ENCODE results near the gene TMEM235.
"Not testable (repeated sequence)": the region's sequence is repeated elsewhere in the genome, so short reads cannot be mapped to it uniquely, and the experiment has no call there.

Gene TMEM235

DNA sequence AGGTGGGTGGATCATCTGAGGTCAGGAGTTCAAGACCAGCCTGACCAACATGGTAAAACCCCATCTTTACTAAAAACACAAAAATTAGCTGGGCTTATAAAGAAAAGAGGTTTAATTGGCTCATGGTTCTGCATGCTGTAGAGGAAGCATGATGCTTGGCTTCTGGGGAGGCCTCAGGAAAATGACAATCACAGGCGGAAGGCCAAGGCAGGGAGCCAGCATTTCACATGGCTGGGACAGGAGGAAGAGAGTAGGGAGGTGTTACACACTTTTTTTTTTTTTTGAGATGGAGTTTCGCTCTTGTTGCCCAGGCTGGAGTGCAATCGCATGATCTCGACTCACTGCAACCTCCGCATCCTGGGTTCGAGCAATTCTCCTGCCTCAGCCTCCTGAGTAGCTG, 3.6 kb downstream of the TMEM235 start:
- DNase-seq; in situ Hi-C loops (cut with HindIII; ENCODE audit: low pct_ligation_motif_present, low pct_unique_long_range_greater_than_20kb, low sequenced_read_pairs): not testable (repeated sequence)

- DNase-seq = no peak
- in situ Hi-C loops (cut with HindIII; ENCODE audit: low pct_ligation_motif_present, low pct_unique_long_range_greater_than_20kb, low sequenced_read_pairs) = no loop called here
Observed at GRCh38 chr17:78235885-78236284, 4.5 kb downstream of the TMEM235 start.

DNA sequence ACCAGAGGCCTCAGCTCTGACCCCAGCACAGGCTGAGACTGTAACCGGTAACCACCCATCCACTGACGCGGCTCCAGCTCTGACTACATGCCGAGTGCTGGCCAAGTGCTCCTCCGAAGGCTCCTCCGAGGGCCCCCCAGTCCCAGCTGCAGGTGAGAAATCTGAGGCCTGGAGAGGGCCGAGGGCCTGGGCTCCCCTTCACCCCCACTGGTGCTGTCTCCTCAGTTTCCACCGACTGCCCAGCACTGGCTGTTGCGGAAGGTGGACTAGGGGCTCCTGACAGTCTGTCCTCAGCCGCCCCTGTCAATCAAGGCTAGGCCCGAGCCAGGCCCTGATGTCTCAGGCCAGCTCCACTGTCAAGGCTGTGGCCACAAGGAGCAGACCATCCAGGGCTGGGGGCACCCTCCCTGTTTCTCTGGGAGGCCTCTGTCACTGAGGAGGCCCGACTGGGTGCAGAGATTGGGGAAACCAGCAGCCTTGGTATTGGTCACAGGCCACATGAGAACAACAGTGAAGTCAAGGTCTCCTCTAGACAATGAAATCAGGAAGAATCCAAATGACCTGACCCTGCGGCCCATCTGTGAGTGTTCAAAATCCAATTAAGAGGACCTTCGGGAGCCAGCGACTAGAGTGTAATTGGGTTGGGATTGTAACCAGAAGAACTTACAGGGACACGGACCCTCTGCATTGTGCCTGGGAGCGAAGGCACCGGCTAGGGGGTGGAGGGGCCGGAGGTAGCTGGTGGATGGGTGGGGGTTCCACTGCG, 5.1 kb downstream of the TMEM235 start:
- in situ Hi-C loops (cut with HindIII; ENCODE audit: low pct_ligation_motif_present, low pct_unique_long_range_greater_than_20kb, low sequenced_read_pairs) = no loop called here
- DNase-seq = no peak

DNA sequence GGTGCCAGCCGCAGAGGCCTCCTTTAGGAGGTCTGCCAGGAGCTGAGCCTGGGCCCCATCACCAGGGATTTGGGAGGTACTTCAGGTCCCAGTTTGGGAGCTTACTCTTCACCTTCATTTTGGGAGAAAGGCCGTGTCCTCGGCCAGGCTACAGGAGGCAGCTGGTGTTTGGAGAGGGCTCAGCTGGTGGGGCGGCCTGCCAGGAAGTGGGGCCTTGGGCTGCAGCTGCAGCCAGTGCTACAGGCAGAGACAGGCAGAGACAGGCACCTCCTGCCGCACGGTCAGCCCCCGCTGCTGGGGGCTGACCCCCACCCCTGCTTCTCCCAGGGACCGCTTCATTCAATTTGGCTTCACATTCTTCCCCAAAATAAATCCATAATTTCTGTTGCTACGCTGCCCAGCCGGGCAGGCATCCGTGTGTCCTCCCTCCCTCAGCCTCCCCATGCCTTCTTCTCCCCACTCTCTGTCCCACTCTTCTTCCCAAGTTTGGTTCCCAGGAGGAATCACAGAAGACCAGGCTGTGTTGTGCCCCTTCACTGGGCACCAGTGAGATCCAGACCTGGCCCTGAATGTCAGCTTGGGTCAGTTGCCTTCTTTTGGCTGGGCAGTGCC, 6.1 kb downstream of the TMEM235 start:
- DNase-seq = no peak

GRCh38 chr17:78238823-78239488, 7.5 kb downstream of the TMEM235 start:
- in situ Hi-C loops (cut with HindIII; ENCODE audit: low pct_ligation_motif_present, low pct_unique_long_range_greater_than_20kb, low sequenced_read_pairs) = no loop called here
- DNase-seq = no peak

More for the DNA sequence above, 6.1 kb downstream of the TMEM235 start:
- in situ Hi-C loops (cut with HindIII; ENCODE audit: low pct_ligation_motif_present, low pct_unique_long_range_greater_than_20kb, low sequenced_read_pairs) = no loop called here

GRCh38 chr17:78239489-78239931, 8.1 kb downstream of the TMEM235 start:
- DNase-seq = no peak
- in situ Hi-C loops (cut with HindIII; ENCODE audit: low pct_ligation_motif_present, low pct_unique_long_range_greater_than_20kb, low sequenced_read_pairs) = no loop called here

- no peak for DNase-seq
- in situ Hi-C loops (cut with HindIII; ENCODE audit: low pct_ligation_motif_present, low pct_unique_long_range_greater_than_20kb, low sequenced_read_pairs) = no loop called here
Observed at GRCh38 chr17:78240012-78240655, 8.7 kb downstream of the TMEM235 start.

DNA sequence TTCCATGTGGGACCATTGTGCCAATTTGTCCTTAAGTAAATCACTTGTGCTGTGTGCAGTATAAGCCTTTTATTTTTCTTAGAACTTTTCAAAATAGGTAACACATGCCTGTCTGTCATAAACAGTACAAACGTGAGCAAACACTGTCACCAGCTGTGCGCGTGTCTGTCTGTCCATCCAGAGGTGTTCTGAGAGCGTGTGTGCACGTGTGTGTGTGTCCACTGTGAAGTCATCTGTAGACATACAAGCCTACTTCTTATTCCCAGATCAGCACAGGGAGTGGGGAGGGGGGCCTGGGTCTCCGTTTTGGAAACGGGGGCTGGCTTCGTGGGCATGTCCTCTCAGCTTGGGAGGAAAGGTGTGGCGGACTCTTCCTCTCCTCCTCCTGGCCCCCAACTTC, 9.4 kb downstream of the TMEM235 start:
- no peak for DNase-seq
- in situ Hi-C loops (cut with HindIII; ENCODE audit: low pct_ligation_motif_present, low pct_unique_long_range_greater_than_20kb, low sequenced_read_pairs) = no loop called here

DNA sequence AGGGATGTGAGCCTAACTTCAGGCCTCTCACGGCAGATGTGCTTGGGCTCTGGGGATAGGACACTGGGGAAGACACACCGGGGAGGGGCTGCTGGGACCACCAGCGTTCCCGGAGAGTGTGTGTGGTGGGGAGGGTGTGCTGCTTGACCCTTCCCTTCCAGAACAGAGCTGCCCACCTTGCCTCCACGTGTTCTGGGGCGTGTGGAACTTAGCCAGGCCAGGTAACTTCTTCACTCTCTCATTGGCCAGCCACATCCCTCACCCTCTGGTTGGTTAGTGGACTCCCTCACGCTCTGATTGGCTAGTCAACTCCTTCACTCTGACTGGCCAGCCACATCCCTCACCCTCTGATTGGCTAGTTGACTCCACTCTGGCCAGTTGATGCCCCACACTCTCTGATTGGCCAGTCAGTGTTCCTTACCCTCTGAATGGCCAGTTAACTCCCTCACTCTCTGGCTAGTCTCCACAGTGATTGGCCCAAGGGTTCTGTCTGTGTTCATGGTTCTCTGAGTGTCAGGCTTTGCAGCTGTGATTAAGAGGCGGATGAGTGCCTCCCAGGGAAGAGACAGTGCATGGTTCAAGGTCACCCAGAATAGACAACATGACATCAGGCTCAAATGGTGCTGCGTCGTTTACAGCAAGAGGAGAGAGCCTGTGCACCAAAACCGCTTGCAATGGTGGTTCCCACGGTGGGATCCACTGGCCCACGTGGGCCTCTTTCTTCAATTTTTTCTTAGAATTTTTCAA, 10.0 kb downstream of the TMEM235 start:
- DNase-seq = peak; percentile 62
- in situ Hi-C loops (cut with HindIII; ENCODE audit: low pct_ligation_motif_present, low pct_unique_long_range_greater_than_20kb, low sequenced_read_pairs) = no loop called here

DNA sequence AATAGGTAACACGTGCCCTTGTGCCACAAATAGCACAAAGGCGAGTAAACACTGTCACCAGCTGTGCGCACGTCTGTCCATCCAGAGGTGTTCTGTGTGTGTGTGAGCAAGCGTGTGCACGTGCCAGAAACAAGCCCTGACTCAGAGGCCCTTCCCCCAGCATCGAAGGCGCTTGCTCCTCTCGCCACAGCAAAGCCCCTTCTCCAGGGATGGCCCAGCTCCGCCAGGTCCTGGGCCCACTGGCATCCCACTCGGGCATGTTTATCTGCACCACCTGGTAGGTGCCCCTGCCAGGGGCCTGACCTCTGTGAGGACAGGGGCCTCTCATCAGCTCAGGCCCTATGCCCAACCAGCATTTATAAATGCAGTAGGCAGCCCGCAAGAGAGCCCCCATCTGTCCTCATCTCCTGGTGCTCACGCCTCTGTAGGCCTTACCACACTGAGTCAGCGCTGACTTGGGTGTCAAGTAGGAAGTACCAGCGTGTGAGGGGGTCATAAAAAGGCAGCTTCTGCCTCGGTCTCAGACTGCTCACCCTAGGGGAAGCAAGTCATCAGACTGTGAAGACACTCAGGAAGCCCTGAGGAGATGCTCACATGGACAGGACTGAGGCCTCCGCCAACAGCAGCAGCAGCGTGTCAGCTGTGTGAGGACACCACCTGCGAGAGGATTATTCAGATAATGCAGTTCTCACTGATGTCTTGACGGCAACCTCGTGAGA, 10.8 kb downstream of the TMEM235 start:
- no peak for DNase-seq
- in situ Hi-C loops (cut with HindIII; ENCODE audit: low pct_ligation_motif_present, low pct_unique_long_range_greater_than_20kb, low sequenced_read_pairs) = no loop called here

- in situ Hi-C loops (cut with HindIII; ENCODE audit: low pct_ligation_motif_present, low pct_unique_long_range_greater_than_20kb, low sequenced_read_pairs) = no loop called here
- no peak for DNase-seq
Observed at GRCh38 chr17:78247304-78247703, 15.9 kb downstream of the TMEM235 start.

GRCh38 chr17:78248051-78248914, 16.9 kb downstream of the TMEM235 start:
- in situ Hi-C loops (cut with HindIII; ENCODE audit: low pct_ligation_motif_present, low pct_unique_long_range_greater_than_20kb, low sequenced_read_pairs) = no loop called here
- no peak for DNase-seq

DNA sequence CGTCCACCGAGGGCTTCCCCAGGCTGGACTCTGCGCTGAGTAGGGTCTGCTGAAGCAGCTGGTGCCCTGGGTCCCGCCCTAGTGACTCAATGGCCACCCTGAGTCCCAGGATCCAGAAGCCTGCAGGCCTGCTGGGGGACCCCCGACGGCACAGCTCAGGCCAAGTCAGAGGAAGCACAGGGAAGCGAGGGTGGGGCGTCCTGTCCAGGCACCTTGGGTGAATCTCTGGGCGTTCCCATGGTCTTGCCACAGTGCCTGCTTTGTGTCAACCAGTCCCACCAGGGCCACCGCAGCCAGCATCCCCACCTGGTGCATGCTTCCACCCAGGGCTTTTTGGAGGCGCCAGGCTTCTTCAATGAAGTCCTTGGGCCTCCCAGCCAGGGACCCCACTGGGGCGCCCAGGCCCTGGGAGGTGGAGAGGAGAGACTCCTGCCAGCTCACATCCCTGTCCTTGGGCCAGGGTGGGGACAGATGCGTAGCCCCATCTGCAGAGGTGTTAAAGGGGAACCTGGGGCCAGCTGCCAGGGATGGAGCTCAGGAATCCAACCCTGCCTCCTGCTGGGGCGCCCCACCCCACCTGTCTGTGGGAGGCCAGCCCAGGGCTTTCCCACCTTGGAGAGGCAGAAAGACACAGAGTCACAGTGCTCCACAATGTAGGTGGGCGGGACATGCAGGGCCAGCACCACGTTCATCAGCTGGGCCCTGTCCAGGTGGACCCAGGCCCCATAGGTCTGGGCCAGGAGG, 17.8 kb downstream of the TMEM235 start:
- DNase-seq = no peak
- in situ Hi-C loops (cut with HindIII; ENCODE audit: low pct_ligation_motif_present, low pct_unique_long_range_greater_than_20kb, low sequenced_read_pairs) = no loop called here

GRCh38 chr17:78249818-78250806, 18.7 kb downstream of the TMEM235 start:
- no peak for DNase-seq
- in situ Hi-C loops (cut with HindIII; ENCODE audit: low pct_ligation_motif_present, low pct_unique_long_range_greater_than_20kb, low sequenced_read_pairs) = no loop called here

All from ACHN (cell line).